NCI-H748 (cell line): ENCODE results near the gene NCBP2L.
"Not testable (repeated sequence)": the region's sequence is repeated elsewhere in the genome, so short reads cannot be mapped to it uniquely, and the experiment has no call there.

Experiments used
- DNase-seq: peaks from one replicate; lab custom pipeline; 2025; ENCODE audit not compliant: unreplicated experiment; lab: John Stamatoyannopoulos, UW

NCBP2L gene

GRCh38 chrX:107804427-107804826, 26.9 kb downstream of the NCBP2L start:
- DNase-seq = peak; percentile 81

DNA sequence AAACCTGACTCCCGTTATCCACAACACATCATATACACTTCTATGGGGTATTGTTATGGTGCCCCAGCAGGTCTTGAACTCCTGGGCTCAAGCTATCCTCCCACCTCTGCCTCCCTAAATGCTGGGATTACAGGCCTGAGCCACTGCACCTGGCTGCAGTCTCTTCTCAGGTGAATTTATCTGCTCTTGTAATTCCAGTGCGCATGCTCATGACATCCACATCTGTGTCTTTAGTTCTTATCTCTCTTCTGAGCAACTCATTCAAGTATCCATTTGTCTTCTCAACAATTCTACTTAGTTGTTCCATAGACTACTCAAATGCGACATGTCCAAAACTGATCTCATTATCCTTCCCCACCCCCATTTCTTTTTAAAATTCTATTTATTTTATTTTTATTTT, 27.6 kb downstream of the NCBP2L start:
- DNase-seq = peak; percentile 24

GRCh38 chrX:107810053-107810452, 32.5 kb downstream of the NCBP2L start:
- not testable (repeated sequence) for DNase-seq

DNA sequence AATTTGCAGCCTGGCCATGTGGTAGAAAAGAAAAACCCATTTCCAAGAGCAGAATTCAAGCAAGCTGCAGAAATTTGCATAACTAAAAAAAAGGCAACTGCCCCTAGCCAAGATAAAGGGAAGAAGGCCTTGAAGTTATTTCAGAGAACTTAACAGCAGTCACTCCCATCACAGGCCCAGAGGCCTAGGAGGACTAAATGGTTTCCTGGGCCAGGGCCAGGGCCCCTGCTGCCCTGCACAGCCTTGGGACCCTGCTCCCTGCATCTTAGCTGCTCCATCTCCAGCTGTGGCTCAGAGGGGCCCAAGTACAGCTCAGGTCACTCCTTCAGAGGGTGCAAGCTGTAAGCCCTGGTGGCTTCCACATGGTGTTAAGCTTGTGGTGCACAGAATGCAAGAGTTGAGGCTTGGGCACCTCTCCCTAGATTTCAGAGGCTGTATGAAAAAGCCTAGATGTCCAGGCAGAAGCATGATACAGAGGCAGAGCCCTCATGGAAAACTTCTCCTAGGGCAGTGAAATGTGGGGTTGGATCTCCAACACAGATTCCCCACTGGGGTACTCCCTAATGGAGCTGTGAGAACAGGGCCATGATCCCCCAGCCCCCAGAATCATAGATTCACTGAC, 41.5 kb downstream of the NCBP2L start:
- no peak for DNase-seq

DNA sequence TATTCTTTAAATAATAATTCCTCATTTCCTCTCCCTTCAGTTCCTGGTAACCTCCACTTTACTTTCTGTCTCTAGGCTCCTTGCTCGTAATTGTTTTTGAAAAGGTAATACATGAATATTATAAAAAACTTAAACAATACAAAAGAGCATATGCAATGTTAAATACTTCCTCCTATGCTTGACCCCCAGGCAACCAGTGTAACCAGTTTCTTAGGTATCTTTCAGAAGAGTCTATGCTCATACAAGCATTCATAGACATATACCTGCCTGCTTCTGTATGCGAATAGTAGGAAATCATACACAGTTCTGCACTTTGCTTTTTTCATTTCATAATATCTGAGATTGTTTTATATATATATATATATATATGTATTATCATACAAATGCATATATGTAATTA, 45.5 kb downstream of the NCBP2L start:
- DNase-seq = no peak

GRCh38 chrX:107823456-107823855, 45.9 kb downstream of the NCBP2L start:
- DNase-seq = no peak

DNA sequence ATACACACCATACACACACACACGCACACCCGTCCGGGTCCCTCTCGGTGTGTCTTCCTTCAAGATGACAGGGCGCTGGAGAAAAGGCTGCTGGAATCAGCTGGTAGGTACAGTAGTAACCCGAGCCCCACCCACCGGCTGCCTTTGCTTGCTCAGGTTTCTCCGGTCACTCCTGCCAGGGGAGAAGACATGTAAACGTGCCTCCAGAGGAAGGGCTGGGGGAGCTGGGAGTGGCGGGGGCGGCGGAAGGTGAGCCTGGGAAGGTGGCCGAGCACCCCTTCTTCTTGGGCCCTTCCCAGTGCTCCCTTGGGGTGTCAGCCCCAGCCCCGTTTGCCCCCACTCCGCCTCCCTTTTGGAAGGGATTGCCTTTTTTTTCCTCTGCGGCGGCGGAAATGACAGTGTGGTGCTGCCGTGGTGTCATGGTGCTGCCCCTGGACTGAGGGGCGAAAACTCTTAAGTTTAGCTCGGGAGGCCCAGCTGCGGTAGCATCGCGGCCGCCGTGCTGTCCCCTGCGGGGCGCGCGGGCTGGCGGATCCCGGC, 48.2 kb downstream of the NCBP2L start, which contains the start of gene MID2:
MID2 (plus strand) TSS at position 169 of the 540 bp plus-strand sequence. CDS start 561 bp downstream, outside the sequence.
- DNase-seq = peak; percentile 83

DNA sequence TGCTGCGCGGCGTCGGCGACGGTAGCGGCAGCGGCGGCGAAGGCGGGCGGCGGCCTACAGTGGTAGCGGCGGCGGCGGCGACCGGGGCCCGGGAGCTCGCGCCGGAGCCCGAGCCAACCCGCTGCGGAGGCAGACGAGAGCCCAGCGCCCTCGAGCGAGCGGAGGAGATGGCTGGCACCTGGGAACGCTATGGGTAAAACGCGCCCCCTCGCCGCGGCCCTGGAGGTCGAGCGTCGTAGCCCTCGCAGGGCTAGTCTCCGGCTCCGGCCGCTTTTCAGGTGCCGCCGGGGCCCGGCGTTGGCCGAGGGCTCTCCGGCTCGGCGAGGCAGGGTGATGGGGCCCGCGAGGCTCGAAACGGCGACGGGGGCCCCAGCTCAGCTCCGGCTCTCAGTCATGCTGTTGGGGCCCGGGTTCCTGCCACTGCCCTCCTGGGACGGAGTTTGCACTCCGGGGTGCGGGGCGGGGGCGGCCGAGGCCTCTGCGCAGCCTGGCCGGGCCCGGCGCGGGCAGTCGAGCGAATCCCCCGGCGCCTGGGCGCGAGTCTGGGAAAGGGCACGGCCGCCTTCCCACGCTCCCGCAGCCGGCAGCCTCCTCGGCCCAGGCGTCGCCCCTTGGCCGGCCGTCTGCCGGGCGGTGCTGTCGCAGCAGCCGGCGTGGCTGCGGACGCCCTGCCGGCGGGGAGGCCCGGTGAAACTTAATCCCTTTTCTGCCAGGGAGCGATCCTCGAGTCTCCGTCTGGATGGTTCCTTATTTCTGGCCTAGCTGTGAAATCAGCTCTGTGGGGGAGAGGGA, 48.9 kb downstream of the NCBP2L start:
- DNase-seq = peak; percentile 61

DNA sequence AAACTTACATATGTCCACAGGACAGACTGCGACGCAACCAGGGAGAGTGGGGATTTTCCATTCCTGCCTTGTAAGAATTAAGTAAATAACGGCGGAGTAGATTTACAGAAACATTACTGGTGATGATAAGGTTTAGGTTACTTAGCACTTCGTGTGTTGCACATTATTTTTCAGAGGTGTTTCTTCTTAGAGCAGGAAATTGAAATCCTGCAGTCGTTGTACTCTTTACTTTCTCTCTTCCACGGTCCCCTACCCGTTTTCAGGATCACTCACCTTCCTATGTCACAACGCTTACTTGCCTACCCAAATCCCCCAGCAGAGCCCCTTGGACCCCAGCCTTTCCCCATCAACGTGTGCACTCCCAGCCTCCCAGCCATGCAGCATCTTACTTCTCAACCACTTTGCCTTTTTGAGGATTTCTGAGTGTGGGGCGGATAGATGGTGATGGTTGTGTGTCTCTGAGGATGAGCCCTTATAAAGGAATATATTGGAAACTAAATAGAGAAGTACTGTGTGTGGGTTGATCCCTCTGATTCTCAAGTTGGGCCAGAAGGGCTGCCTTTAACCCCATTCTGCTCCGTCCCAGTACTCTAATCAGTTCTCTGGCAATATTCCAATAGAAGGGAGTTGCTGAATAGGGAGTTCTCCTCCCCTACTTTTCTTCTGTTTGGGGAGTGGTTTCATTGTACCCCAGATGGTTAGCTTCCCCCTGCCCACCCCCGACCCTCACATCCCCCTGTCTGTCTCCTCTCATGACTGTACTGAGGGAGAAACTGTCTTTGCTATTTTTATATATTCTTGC, 49.7 kb downstream of the NCBP2L start:
- DNase-seq = peak; percentile 31

DNA sequence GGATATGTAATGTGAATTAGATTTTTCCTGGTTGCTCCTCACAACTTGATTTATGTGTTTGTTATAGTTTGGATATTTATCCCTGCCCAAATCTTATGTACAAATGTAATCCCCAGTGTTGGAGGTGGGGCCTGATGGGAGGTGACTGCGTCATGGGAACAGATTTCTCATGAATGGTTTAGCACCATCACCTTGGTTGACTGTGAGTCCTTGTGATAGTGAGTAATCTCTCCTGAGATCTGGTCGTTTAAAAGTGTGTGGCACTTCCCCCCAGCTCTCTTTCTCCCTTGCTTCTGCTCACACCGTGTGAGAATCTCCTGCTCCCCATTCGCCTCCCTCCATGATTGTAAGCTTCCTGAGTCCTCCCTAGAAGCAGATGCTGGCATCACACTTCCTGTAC, 50.3 kb downstream of the NCBP2L start:
- DNase-seq = no peak

DNA sequence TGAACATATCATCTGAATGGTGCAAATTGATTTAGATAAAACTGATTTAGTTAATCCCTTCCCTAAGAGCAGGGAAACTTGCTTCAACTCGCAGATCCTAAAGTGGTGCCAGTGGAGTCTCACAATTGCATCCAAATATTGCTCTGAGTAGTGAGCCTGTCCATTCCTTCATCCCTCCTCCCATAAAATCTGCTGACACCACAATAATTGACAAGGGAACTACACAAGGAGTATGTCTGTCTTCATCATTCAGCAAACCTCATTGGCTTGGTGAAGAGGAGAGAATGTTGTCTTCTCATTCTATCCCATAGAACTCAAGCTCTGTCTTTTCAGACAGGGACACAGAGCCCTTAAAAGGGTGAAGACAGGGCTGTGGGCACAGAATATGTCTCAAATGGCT, 52.3 kb downstream of the NCBP2L start:
- DNase-seq = no peak

- DNase-seq = peak; percentile 40
Observed at GRCh38 chrX:107831071-107831730, 53.7 kb downstream of the NCBP2L start.

GRCh38 chrX:107834275-107835201, 57.0 kb downstream of the NCBP2L start:
- DNase-seq = no peak

GRCh38 chrX:107836958-107837357, 59.4 kb downstream of the NCBP2L start:
- DNase-seq = no peak

GRCh38 chrX:107840971-107841370, 63.4 kb downstream of the NCBP2L start:
- DNase-seq = no peak

- DNase-seq = no peak
Observed at GRCh38 chrX:107842715-107843400, 65.3 kb downstream of the NCBP2L start.
